ENCODE measurements around the gene QSOX1.
"Not testable (repeated sequence)": the region's sequence is repeated elsewhere in the genome, so short reads cannot be mapped to it uniquely, and the experiment has no call there.

The QSOX1 gene

DNA sequence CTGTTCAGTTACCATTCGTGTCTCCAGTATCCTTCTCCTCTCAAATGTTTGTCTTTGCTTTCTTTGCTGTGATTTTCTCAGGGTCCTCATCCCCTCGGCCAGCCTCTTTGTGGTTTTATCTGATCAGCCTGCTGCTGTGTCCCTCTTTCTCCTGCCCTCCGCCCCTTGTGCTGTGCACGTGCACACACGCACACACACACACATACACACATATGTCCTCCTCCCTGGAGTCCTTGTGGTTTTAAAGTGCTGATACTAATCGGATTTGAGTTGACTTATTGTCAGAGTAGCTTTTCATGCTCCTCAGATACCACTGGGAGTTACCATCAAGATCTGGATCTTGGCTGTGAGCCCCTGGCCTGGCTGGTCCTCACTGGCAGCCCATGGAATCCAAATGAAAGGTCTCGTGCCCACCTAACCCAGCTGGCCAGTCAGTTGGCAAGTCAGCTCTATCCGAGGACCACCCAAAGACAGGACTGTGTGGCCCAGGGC is 34.1 kb downstream of the QSOX1 start:
- DNase-seq (ENCODE audit: low spot score) (no peak), FAIRE-seq (no peak)

GRCh38 chr1:180190091-180190490 is 35.4 kb downstream of the QSOX1 start:
- DNase-seq (ENCODE audit: low spot score), result no peak

GRCh38 chr1:180192172-180192571 is 37.5 kb downstream of the QSOX1 start:
- DNase-seq (ENCODE audit: low spot score), result no peak
- FAIRE-seq, result no peak

More at GRCh38 chr1:180190091-180190490, 35.4 kb downstream of the QSOX1 start:
- FAIRE-seq, result no peak

DNA sequence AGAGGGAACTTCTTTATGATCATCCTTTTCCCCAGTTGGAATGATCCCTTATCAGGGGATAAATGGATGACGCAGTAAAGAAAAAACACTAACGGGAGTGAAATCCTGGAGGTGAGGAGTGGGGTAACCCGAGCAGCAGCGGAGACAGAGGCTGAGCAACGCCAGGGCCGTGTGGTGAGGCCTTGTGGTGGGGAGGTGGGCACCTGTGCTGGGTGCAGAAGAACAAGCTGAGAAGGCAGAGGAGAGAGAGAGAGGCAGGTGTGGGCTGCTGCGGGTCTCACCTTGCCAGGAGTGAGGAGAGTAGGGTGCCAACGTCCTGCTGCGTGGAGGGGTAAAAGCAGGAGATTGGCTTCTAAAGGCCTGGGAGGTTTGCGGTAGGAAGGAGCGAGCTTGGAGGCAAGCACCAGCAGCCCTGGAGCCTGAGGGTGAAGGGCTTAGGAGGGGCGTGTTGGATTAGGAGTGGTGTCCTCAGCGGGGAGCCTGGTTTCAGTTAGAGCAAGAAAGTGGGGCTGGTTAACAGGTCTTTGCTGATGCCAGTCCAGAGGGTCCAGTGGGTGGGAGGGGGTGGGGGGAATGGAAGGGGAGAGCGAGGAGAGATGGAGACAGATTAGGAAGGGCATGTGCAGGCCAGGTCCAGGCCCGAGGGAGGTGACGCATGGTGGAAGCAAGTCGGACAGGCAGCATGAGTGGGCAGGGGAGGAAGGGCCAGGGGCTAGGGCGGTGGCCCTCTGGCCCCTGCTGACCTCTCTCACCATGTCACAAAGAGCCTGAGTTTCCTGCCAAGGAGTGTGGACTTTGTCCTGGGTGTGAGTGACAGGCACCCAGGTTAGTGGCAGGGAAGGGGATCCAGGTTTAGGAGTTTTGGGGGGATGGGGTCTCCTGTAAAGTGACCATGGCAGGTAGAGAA is 38.7 kb downstream of the QSOX1 start:
- DNase-seq (ENCODE audit: low spot score), result no peak
- FAIRE-seq, result no peak

- FAIRE-seq, result no peak
Observed at GRCh38 chr1:180194048-180194425, 39.4 kb downstream of the QSOX1 start.

DNA sequence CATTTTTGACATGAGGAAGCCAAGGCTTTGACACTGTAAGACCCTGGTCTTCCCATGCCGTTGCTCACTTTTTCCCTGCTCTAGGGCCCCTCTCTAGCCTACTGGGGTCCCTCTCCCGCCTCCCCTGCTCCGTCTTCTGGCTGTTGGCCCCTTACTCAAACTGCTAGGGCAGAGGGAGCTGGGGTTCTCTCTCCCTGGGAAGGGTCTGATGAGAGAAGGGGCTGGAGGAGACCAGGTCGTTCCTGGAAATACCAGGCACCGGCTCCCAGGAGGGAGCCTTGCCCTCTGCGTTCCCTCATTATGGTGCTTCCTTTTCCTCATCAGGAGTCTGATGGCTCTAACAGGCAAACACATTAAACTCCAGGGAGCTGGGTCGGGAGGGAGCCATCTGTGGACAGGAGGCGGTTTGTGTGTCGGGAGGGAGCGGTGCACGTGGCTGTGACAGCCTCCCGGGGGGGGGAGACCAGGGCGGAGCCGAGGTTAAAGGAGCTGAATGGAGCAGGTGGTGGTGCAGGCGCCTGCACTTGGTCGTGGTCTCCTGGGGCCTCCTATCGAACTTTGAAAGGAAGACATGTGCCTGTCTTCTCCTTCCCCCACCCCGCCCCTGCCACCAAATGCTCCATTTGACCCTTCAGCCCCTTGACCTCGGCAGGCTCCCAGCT is 40.0 kb downstream of the QSOX1 start:
- no peak for DNase-seq (ENCODE audit: low spot score)
- FAIRE-seq, result no peak

More at GRCh38 chr1:180194048-180194425, 39.4 kb downstream of the QSOX1 start:
- no peak for DNase-seq (ENCODE audit: low spot score)

DNA sequence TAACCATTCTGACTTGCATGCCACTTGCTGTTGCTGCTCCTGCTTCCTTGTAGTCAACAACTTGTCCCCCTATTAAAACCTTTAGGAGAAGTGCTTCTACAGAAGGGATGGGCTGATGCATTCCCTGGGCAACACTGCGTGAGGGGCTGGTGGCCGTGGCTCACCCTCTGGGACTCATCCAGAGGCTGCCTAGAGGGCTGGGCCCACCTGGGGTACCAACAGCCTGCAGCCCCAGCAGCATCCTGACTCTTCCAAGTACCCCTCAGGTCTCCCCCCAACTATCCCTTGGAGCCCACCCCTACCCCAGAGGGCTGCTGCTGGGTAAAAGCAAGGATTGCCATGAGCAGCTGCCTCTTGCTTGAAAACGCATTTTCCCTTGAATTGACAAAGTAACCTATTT is 40.7 kb downstream of the QSOX1 start:
- DNase-seq (ENCODE audit: low spot score), result no peak
- FAIRE-seq, result no peak

DNA sequence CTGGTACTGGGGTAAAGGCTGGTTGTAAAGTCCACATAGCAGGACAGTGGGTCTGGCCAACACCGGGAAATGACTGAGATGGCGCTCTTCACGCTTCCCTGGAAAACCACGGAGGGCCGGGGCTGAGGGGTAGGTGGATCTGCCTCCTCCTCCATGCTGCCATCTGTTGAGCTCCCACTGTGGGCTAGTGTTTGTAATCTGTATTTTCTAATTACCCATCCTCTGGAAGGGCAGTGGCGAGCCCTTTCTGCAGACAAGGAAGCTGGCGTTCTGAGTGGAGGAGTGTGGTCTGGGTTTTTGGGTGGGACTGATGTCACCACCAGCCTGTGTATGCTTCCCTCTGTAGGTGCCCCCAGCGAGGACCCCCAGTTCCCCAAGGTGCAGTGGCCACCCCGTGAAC is 41.2 kb downstream of the QSOX1 start:
- DNase-seq (ENCODE audit: low spot score) (no peak), FAIRE-seq (no peak)

- FAIRE-seq (no peak), DNase-seq (ENCODE audit: low spot score) (no peak)
Observed at GRCh38 chr1:180196436-180197003, 41.9 kb downstream of the QSOX1 start.

DNA sequence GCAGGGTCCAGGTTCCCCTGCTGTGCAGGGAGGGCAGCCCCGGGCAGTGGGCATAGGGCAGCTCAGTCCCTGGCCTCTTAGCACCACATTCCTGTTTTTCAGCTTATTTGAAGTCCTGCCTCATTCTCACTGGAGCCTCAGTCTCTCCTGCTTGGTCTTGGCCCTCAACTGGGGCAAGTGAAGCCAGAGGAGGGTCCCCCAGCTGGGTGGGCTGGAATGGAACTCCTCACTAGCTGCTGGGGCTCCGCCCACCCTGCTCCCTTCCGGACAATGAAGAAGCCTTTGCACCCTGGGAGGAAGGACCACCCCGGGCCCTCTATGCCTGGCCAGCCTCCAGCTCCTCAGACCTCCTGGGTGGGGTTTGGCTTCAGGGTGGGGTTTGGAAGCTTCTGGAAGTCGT is 42.6 kb downstream of the QSOX1 start:
- DNase-seq (ENCODE audit: low spot score) (no peak), FAIRE-seq (no peak)

DNA sequence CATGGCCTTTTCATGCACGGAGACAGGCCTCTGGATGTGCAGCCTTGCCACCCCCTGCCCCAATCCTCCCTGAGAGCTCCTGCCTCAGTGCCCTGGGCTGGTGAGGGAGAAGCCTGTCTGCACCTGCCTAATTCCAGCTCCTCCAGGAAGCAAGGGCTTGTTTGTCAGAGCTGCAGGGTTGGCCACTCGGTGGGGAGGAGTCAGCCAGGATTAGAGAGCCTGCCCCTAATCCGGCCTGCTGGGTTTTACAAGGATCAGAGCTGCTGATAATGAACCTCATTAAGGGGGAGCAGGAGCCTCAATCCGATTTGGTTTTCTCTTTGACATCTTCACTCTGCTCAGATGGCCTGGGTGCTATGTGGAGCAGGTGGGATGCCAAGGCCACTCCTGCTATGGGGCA is 43.5 kb downstream of the QSOX1 start:
- DNase-seq (ENCODE audit: low spot score), result no peak
- no peak for FAIRE-seq

DNA sequence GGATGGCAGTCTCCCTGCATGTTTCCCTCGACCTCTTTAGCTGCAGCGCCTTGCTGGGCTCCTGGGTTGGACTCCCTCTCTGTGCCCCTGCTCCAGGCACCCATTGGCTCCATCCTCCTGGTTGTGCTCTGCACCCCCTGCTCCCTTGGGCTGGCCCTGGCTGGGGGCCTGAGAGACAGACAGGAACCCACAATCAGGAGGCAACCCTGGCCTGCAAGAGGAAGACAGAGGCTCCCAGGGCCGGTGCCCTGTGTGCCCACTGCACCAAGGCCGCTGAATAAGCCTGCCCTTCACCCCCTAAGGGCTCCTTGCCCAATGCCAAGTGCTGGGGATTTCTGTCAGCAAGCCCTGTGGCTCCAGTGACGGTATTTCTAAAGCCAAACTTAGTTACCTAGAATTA is 43.9 kb downstream of the QSOX1 start:
- no peak for DNase-seq (ENCODE audit: low spot score)
- FAIRE-seq, result no peak

- FAIRE-seq, result no peak
- no peak for DNase-seq (ENCODE audit: low spot score)
Observed at GRCh38 chr1:180199018-180199417, 44.3 kb downstream of the QSOX1 start.

GRCh38 chr1:180201451-180202200 is 47.0 kb downstream of the QSOX1 start:
- DNase-seq (ENCODE audit: low spot score), result no peak
- FAIRE-seq, result no peak

GRCh38 chr1:180202588-180202987 is 47.9 kb downstream of the QSOX1 start:
- FAIRE-seq; DNase-seq (ENCODE audit: low spot score): not testable (repeated sequence)

DNA sequence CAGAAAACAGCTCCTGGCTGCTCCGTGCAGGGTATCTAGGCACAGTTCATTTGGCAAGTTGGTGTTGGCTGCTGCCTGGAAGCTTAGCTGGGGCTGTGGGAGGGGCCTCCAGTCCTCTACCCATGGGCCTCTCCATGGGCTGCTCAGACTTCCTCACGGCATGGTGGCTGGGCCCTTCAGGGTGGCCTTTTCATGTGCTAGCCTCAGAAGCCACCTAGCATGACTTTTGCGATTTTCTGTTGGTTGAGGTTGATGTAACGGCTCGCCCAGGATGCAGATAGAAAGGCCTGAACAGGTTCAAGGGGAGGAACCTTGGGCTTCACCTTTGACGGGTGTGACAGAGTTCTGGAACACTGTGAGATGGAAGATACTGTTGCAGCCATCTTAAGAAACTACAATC is 49.6 kb downstream of the QSOX1 start:
- DNase-seq (ENCODE audit: low spot score), result no peak
- no peak for FAIRE-seq

- FAIRE-seq (no peak), DNase-seq (ENCODE audit: low spot score) (no peak)
Observed at GRCh38 chr1:180206581-180206980, 51.9 kb downstream of the QSOX1 start.

DNA sequence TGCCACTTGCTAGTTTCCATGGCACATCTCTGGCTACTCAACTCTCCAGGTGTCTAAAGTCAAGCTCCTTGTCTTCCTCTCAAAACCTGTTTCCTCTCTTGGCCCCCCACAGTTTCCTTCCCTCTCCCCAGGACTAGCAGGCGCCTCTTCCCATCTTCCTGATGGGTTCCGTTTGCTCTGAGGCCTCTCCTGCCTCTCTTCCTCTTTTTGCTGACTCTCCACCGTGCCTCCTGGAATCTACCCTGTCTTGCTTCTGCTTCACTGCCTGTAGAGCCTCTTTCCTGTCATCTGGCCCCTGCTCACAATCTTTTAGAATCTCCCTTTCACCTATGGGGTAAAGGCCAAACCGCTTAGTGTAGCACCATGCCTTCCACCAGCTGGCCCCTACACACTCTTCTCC is 53.6 kb downstream of the QSOX1 start:
- FAIRE-seq, result no peak
- DNase-seq (ENCODE audit: low spot score), result no peak

DNA sequence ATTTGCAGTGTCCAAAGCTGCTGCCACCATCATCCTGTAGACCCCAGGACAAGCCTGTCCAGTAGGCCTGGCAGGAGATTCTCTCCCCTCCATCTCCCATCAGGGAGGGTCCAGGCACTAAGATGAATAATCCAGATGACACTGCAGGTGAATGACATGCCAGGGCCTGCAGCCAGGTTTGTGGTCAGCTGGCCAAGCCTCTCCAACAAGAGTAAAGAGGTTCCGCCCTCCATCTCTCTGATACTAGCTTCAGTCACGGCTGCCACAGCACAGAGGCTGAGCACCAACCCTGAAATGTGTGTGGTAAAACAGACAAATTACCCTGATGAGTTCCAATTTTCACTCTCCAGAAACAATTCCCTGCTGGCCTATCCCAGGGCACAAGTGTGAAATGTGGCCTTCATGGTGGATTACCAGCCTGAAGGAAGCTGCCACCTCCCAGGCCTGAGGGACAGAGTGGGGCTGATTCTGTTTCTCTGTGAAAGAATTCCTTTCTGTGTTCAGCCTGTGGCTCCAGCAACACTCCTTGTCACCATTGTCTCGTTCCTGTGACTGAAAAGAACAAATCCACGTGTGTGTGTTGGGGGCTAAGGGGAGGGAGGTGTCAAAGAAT is 55.4 kb downstream of the QSOX1 start:
- no peak for DNase-seq (ENCODE audit: low spot score)
- no peak for FAIRE-seq

- DNase-seq (ENCODE audit: low spot score), result no peak
- FAIRE-seq, result no peak
Observed at GRCh38 chr1:180211156-180211859, 56.6 kb downstream of the QSOX1 start.

GRCh38 chr1:180211860-180212229 is 57.2 kb downstream of the QSOX1 start:
- FAIRE-seq, result no peak
- no peak for DNase-seq (ENCODE audit: low spot score)

Data from urothelium cell line (cell line).